ENCODE results near the gene INSYN2B. TPM values are rescaled to one million over a fixed set of nuclear protein-coding genes. Genes with fewer than 3 reads are reported as not detected.

INSYN2B gene
- total and polyA plus RNA-seq, 2 experiments from 2014 or later: 1.5 TPM; not detected in 1

DNA sequence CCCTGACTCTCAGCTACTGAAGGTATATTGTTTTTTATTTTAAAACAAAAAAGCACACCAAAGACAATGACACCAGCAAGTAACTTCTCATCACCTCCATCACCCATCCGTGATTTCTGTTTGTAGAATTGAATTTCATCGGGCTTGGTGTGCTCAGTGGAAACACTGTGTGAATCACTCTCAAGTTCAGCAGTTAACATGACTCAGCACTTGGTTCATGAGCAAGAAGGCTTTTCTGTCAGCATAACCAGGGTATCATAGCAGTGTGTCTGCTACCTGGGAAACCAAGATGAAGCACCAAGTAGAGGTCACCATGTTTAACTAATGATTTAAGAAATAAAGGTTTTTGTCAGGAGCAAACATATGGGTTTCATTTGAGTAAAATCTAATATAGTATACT, 123.7 kb downstream of the INSYN2B start:
- Histone ChIP-seq H3K27ac (no peak overlapping the region), H3K4me1 (ENCODE audit: insufficient read depth) (no peaks in the 10 kb centered on the region), H3K79me2 (no peaks in the 10 kb centered on the region), H3K4me3 (no peak overlapping the region), H3K27me3 (no peaks in the 10 kb centered on the region), H3K9me3 (ENCODE audit: low read depth) (no peaks in the 10 kb centered on the region), H2AFZ (no peak overlapping the region), H3K4me2 (no peak overlapping the region), H3K36me3 (replicated peaks; ENCODE audit: insufficient read depth, low read depth) (no peaks in the 10 kb centered on the region), H3K9me2 (replicated peaks; ENCODE audit: insufficient read depth) (no peaks in the 10 kb centered on the region), H4K20me1 (ENCODE audit: insufficient read depth, poor library complexity, severe bottlenecking) (no peaks in the 10 kb centered on the region)
- peak; percentile 29 for DNase-seq (ENCODE audit: low spot score)
- TF ChIP-seq CTCF (IDR thresholded peaks at IDR 0.05; ENCODE audit: poor library complexity) (no peak), EZH2phosphoT487 (IDR thresholded peaks at IDR 0.05; ENCODE audit: low read depth, severe bottlenecking, unreplicated experiment) (no peak), EZH2 (IDR thresholded peaks at IDR 0.05; ENCODE audit: borderline replicate concordance) (no peak)
- 74% methylated on average over 2 of the region's 2 CpGs for WGBS (ENCODE audit: low lambda C conversion rate, missing lambda C conversion rate)

- no peak overlapping the region for H3K4me3 ChIP-seq
- H3K27me3 ChIP-seq: no peaks in the 10 kb centered on the region
- no peaks in the 10 kb centered on the region for H3K79me2 ChIP-seq
- no peak overlapping the region for H3K27ac ChIP-seq
- no peak overlapping the region for H3K4me2 ChIP-seq
- no peaks in the 10 kb centered on the region for H3K36me3 ChIP-seq (replicated peaks; ENCODE audit: insufficient read depth, low read depth)
- H3K9me3 ChIP-seq (ENCODE audit: low read depth): no peaks in the 10 kb centered on the region
- H3K4me1 ChIP-seq (ENCODE audit: insufficient read depth): no peaks in the 10 kb centered on the region
- TF ChIP-seq CTCF (IDR thresholded peaks at IDR 0.05; ENCODE audit: poor library complexity): no peak
- no peak for TF ChIP-seq EZH2 (IDR thresholded peaks at IDR 0.05; ENCODE audit: borderline replicate concordance)
- no peak for TF ChIP-seq EZH2phosphoT487 (IDR thresholded peaks at IDR 0.05; ENCODE audit: low read depth, severe bottlenecking, unreplicated experiment)
- H4K20me1 ChIP-seq (ENCODE audit: insufficient read depth, poor library complexity, severe bottlenecking): no peaks in the 10 kb centered on the region
- no peak for DNase-seq (ENCODE audit: low spot score)
- no peaks in the 10 kb centered on the region for H3K9me2 ChIP-seq (replicated peaks; ENCODE audit: insufficient read depth)
- WGBS (ENCODE audit: low lambda C conversion rate, missing lambda C conversion rate): 92% methylated on average over 1 of the region's 1 CpG
- no peak overlapping the region for H2AFZ ChIP-seq
Observed at GRCh38 chr5:169851321-169851850, 128.9 kb downstream of the INSYN2B start.

DNA sequence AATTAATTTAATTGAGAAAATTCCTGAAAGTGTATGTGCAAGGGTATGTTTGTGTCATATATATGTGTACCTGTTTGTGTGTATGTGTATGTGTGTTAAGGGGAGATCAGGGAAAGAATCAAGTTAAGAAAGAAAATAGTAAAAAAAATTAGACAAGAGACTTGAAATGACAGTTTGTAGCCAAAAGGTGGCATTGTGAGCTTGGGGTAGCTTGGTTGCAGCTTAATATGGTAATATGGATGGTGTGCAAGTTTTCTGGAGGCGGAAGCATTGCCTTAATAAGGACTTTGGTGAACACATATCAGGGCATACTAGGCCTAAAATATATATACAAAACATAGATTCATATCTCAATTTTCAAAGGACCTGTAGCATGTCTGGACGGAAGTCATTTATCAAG, 129.9 kb downstream of the INSYN2B start:
- Histone ChIP-seq H3K4me1 (ENCODE audit: insufficient read depth) (no peaks in the 10 kb centered on the region), H3K27me3 (no peaks in the 10 kb centered on the region), H3K4me2 (no peak overlapping the region), H3K9me3 (ENCODE audit: low read depth) (no peaks in the 10 kb centered on the region), H3K79me2 (no peaks in the 10 kb centered on the region), H3K9me2 (replicated peaks; ENCODE audit: insufficient read depth) (no peaks in the 10 kb centered on the region), H3K36me3 (replicated peaks; ENCODE audit: insufficient read depth, low read depth) (no peaks in the 10 kb centered on the region), H3K4me3 (no peak overlapping the region), H4K20me1 (ENCODE audit: insufficient read depth, poor library complexity, severe bottlenecking) (no peaks in the 10 kb centered on the region), H2AFZ (no peak overlapping the region), H3K27ac (no peak overlapping the region)
- TF ChIP-seq EZH2 (IDR thresholded peaks at IDR 0.05; ENCODE audit: borderline replicate concordance) (no peak), CTCF (IDR thresholded peaks at IDR 0.05; ENCODE audit: poor library complexity) (no peak), EZH2phosphoT487 (IDR thresholded peaks at IDR 0.05; ENCODE audit: low read depth, severe bottlenecking, unreplicated experiment) (no peak)
- WGBS (ENCODE audit: low lambda C conversion rate, missing lambda C conversion rate): 93% methylated on average over 2 of the region's 2 CpGs
- no peak for DNase-seq (ENCODE audit: low spot score)

GRCh38 chr5:169848792-169849191, 131.5 kb downstream of the INSYN2B start:
- no peak overlapping the region for H3K4me3 ChIP-seq
- no peak for TF ChIP-seq EZH2 (IDR thresholded peaks at IDR 0.05; ENCODE audit: borderline replicate concordance)
- TF ChIP-seq CTCF (IDR thresholded peaks at IDR 0.05; ENCODE audit: poor library complexity): no peak
- no peak for TF ChIP-seq EZH2phosphoT487 (IDR thresholded peaks at IDR 0.05; ENCODE audit: low read depth, severe bottlenecking, unreplicated experiment)
- H3K4me1 ChIP-seq (ENCODE audit: insufficient read depth): no peaks in the 10 kb centered on the region
- 80% methylated on average over 2 of the region's 2 CpGs for WGBS (ENCODE audit: low lambda C conversion rate, missing lambda C conversion rate)
- DNase-seq (ENCODE audit: low spot score): no peak
- no peaks in the 10 kb centered on the region for H3K9me2 ChIP-seq (replicated peaks; ENCODE audit: insufficient read depth)
- H3K27ac ChIP-seq: no peak overlapping the region
- no peaks in the 10 kb centered on the region for H3K79me2 ChIP-seq
- H3K9me3 ChIP-seq (ENCODE audit: low read depth): no peaks in the 10 kb centered on the region
- H4K20me1 ChIP-seq (ENCODE audit: insufficient read depth, poor library complexity, severe bottlenecking): no peaks in the 10 kb centered on the region
- no peaks in the 10 kb centered on the region for H3K36me3 ChIP-seq (replicated peaks; ENCODE audit: insufficient read depth, low read depth)
- H3K27me3 ChIP-seq: no peaks in the 10 kb centered on the region
- H3K4me2 ChIP-seq: no peak overlapping the region
- no peak overlapping the region for H2AFZ ChIP-seq

All from hepatocyte (in vitro differentiated cells).